Stimulated activated naive CD4-positive, alpha-beta T cell (primary cell): ENCODE measurements around the gene FOXC2.
A peak's percentile ranks its signal among the peaks of the same experiment; 100 is the strongest.

Experiments
- DNase-seq, 6 experiments: peaks; one replicate each; lab custom pipeline; 2025; lab: John Stamatoyannopoulos, UW

Gene FOXC2

DNA sequence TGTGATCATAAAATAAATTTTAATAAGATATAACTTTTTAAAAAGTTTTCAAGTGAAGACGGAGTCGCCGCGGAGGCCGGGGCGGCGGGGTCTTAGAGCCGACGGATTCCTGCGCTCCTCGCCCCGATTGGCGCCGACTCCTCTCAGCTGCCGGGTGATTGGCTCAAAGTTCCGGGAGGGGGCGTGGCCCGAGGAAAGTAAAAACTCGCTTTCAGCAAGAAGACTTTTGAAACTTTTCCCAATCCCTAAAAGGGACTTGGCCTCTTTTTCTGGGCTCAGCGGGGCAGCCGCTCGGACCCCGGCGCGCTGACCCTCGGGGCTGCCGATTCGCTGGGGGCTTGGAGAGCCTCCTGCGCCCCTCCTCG, at the start of gene FOXC2:
FOXC2 (plus strand) TSS at position 229 of the 365 bp plus-strand sequence. CDS start 507 bp downstream, outside the sequence.
- DNase-seq = peak in 5 of 6 experiments; percentile 11 to 42 (median 16)

DNA sequence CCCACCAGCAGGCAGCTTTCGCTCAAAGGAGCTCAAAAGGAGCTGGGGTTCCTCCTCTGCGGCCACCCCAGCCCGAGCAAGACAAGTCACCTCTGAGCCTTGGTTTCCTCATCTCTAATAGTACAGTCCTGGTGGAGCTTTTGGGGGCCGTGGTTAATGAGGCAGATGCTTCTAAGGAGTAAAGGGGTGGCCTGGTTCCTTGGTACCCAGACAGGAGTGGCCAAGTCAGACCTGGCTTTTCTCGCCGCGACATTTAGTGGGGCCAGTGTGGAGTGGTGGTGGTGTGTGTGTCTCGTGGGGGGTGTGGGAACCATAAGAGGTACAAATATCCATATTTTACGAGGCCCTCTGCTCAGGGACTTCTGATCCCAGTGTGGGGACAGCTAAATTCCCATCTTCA, 49.6 kb upstream of the FOXC2 start:
- no peak for DNase-seq

DNA sequence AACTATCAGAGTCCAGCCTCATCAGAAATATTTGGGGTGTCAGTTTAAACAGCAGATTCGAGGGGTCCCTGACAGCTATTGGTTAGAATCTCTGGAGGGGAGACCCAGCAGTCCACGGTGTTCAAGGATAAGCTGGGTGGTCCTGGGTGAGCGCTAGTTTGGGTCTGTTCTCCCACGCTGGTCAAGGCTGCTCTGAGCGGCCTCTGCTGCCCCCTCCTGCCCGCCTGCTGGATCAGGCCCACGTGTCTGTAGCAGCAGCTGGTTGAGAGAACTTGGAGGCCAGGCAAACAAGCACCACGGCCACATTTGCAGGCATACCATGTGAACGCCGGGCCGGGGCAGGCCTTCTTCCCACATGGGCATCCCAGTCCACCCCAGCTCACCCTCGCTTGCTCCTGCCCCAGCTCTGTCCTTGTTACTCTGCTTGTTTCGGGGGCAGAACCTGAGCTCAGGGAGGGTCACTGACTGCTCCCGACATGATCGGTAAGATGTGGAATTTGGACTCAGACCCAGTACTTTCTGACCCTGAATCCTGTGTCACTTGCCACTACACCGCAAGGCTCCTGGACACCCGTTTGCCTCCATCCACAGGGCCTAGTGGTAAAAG, 48.9 kb upstream of the FOXC2 start:
- DNase-seq = no peak

DNA sequence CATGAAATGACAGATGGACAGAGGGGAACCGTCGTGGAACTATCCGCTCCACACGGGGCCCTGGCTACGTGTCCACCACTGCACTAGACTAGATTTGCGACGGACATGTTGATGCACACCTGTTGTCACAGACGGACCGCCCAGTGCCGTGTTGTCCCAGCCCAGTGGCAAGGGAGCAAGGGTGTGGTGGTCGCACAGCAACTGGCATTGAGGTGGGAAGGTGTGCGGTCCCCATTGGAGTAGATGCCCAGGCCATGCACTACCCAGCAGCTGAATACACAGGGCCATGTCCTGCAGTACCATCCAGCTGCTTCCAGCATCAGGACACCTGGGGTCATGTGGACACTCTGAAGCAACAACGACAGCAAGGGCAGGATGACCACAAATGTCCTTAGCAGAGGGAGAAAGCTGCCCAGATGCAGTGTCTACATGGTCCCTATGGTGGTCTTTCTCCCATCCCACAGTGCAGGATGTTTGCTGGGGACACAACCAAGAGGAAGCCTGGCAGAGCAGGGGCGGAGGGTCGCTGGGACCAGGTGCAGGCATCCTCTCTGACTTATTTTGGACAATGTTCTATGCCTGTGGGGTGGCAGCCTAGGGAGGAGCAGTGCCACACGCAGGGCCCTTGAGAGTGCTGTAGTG, 47.5 kb upstream of the FOXC2 start:
- DNase-seq = no peak

DNA sequence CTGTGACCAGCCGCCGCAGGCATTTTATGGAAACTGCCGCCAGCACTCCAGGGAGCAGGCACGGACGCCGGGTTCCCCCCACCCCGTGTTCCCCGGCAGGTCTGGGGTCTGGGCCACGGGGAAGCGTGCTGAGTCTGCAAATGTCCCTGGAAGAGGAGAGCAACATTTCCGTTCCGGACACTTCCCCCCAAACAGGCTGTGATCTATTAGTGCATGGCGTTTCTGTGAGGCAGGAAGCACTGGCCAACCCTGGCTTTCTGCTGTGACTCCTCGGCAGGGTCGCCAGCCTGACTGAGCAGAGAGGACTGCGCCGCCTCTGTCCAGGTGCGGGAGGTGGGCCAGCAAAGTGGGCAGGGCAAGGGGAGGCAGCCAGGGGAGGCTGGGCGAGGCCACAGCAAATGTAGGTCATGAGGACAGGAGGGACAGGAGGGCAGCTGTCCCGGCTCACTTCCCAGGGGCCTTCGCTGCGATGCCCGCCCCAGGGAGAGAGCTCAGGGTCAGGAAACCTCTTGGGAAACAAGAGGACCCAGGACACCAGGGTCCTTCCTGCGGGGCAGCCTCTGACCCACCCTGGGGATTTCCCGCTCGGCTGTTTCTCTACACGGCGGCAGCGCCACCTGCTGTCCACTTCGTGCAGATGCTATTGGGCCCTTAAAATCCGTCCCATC, 46.8 kb upstream of the FOXC2 start:
- peak in 5 of 6 experiments; percentile 11 to 45 (median 25) for DNase-seq

DNA sequence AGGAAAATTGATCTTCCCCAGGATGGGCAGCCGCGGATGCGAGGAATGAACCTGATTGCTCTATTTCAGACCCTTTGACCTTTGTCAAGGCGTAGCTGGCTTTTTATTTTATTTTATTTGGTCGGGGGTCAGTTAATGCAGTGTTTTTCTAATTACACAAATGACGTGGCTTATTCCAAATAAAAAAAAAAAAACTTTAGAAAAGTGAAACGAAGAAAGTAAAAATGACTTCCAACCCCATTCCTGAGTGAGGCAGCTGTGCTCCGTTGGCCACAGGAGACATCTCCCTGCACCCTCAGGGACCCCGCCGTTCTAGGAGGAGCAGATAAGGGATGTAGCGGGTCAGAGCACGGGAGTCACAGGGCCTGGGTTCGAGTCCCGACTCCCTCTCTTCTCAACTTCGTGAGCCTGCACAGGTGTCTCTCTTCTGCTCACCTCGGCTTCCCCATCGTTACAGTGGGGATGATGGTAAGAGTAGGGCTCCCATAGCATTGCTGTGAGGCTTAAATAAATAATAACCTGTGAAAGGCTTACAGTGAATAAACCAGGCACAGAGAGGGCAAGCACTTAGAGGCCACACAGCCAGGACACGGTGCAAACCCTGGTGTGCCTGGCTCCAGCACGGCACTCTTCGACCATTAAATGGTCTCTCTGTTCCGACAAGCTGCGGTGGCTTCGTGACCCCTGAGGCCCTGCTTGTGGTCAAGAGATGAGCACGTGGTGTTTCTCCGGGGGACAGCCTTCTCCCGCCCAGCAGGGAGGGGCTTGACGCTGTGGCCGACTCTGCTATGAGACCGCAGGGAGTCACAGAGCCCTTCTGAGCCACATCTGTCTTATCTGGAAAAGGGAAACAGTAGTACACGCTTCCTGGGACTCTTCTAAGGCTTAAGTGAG, 46.1 kb upstream of the FOXC2 start:
- DNase-seq = no peak

DNA sequence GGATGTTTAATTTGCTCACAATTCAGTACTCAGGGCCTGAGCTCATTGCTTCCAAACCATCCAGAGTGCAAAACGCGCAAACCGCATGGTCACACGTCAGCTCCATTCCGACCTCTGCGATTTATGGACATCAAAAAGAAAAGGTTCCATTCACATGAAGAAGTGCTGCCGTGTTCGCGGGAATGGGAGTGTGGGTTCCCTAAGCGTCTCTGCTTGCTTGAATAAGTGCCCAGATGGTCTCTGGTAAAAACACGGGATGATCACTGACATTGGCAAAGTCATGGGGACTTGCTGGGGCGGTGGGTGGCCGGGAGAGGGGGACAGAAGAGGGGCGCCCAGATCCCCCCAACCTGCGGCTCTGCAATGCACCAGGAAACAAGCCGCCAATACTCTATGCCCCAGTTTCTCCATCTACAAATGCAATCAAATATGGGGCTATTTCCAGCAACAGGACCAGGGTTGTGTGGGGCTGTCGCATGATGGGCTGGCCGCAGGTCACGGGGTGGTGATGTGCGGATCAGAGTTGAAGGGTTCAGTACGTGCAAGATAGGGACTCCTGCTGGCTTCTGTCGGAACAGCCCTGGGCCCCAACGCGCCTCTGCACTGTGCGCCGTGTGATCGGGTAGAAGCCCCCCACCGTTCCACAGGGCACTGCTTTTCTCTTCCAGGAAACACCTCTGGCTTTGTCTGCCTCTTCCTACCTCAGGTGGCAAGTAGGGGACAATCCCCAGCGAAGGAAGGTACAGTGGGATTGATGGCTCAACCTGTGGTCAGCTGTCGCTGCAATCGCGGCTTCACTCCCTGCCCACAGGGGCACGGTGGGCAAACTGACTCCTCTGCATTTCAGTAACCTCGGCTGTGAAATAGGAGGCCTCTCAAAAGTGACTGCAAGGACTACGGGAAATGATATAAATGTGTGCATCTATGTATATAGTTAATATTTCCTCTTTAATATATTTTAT, 45.1 kb upstream of the FOXC2 start:
- no peak for DNase-seq

DNA sequence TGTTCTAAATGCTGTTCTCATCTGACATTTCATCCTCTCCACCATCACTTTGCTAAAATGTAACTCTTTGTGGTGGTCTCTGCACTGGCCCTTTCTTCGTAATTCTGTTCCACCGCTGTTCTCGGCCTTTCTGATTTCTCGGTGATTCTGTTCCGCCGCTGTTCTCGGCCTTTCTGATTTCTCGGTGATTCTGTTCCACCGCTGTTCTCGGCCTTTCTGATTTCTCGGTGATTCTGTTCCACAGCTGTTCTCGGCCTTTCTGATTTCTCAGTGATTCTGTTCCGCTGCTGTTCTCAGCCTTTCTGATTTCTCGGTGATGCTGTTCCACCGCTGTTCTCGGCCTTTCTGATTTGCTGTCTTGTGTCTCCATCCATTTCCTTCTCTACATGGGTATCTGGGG, 44.0 kb upstream of the FOXC2 start:
- DNase-seq = no peak

DNA sequence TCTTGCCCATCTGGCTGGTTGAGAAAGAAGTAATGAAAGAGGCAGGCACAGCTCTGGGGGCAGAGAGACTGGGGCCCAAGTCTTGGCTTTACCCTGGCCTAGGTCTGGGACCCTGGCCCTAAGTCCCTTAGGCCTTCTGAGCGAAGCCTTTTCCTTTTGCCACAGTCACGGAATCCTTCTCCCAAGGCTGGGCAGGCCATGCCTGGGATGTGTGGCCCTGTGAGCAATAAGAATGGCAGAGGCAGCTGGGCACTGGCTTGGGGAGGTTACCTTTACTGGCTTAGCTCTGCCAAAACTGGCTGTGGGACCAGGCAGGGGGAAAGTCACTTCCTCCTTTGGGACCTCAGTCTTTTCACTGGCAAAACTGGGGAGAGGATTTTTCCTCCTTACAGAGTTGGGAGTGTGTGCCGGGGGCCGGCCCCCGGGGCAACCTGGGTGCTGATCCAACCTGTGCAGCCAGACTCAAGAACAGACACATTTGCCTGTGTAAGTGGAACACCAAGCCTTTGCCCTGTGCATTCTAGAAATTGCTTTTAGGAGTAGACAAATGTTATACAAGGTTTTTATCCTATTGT, 43.4 kb upstream of the FOXC2 start:
- no peak for DNase-seq

DNA sequence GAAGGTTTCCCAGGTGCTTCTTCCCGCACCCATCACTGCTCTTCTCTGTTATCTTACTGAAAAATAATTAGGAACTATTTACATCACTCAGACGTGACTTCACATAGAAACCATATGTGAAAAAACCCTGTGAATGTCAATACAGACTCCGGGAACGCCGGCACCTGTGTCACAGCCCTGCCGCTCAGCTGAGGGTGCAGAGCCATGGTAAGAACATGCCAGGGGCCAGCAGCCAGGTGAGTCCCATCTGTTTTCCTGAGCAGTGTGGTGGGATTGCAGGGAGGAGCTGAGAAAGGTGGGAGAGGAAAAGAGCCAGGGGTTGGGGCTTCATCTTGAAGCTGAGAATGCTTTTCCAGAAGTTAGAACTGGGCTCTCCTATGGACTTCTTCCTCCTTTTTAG, 42.6 kb upstream of the FOXC2 start:
- DNase-seq = no peak

DNA sequence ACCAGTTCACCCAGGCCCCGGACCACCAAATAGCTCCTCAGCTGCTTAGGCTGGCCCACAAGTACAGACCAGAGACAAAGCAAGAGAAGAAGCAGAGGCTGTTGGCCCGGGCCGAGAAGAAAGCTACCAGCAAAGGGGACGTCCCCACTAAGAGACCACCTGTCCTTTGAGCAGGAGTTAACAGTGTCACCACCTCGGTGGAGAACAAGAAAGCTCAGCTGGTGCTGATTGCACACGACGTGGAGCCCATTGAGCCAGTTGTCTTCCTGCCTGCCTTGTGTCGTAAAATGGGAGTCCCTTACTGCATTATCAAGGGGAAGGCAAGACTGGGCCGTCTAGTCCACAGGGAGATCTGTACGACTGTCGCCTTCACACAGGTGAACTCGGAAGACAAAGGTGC, 40.9 kb upstream of the FOXC2 start:
- DNase-seq = no peak

DNA sequence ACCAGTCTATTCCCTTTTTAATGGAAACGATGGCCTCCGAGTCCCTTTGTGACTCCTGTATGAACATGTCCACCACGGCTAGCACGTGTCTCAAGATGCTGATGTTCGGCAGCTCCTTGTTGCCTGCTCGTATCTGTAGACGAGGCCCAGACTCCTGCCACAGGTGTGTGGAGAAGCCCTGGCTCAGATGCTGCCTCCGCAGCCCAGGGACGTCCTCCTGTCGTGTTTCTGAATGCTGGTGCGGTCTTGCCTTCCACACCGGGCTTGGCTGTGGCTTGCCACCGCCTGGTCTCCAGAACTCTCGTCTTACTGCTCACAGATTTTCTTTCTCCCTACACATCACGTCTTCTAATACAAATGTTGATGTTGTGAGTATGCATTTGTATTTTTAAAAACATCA, 39.3 kb upstream of the FOXC2 start:
- no peak for DNase-seq

DNA sequence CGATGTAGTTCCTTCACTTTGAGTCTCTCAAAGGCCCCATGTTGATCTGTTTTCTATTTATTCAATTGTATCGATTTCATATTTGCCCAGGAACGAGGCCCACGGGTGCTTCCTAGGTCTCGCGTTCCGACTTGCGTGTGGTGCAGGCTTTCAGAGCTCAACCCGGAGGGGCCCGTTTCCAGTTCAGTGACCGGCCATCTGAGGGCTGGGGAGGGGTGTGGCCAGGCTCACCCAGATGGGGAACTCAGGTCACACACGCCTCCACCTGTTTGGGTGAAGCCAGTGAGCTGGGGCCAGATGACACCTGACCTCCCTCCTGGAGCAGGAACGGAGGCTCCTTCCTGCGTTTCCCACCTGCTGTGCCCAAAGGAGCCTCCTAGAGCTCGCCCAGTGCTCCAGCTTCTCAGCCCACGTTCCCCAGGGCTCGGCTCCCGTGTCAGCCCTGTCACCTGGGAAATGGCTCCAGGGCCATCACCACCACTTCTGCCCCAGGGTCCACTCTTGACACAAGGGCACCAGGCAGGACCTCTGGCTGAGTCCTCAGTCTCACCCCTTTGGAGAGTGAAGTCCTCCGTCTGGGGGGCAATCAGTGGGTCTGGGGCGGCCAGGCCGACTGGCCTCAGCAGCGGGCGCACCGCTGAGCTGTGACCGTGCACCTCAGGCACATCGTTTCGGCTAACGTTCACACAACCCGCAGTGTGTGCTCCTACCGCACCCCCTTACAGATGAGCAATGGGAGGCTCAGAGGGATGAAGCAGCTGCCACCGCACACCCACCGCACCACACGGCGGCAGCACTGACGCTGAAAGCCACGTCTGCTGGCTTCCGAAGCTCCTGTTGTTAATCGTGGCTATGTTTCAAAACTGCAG, 38.3 kb upstream of the FOXC2 start:
- DNase-seq = no peak

DNA sequence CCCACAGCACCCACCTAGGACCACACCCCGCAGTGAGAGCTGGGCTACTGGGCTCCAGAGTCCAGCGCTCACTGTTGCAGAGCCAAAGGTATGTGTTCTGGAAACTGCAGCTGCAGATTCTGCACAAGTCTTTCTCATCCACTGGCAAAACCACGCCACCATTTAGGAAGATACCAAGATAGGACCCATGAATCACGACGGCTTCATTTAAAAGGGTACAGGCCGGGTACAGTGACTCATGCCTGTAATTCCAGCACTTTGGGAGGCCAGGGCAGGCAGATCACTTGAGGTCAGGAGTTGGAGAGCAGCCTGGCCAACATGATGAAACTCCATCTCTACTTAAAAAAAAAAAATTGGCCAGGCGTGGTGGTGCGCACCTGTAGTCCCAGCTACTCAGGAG, 37.5 kb upstream of the FOXC2 start:
- DNase-seq = no peak

DNA sequence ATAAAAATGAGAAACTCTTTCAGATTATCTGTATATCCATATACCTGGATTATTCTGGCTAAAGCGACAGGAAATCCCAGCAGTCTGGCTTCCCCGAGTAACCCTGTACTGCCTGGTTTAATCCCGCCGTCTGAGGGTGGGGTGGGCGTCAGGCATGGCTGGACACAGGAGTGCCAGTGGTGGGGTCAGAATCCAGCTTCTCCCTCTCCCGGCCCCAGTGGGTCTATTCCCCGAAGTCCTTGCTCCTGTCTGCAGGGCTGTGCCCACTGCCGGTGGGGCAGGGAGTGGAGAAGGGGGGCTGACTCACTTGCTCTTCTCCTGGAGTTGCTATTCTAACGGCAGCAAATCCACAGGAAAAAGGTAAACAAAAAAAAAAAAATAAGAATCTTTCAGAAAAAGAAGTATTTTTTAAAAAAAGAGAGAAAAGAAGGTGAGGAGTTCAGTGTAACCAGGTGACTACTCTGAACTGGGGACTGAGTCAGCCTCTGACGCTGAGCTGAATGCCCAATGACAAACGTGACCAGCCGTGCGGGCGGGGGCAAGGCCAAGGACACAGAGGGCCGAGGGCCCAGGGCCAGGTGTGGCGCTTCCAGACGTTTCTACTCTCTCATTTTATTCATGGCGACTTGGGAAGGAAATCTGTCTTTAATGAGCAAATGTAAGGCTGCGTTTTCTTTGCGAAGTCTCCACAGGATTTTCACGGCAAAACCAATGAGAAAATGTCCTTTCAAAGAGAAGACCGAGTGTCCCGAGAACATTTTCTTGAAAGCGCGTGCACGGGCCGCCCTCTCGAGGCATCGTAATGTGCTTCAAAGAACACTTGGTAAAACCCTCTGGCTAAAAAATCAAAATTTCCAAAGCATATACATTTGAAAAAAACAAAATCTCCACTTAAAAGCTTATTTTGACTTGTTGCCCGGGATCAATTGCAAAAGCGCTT, 36.1 kb upstream of the FOXC2 start:
- DNase-seq = no peak

DNA sequence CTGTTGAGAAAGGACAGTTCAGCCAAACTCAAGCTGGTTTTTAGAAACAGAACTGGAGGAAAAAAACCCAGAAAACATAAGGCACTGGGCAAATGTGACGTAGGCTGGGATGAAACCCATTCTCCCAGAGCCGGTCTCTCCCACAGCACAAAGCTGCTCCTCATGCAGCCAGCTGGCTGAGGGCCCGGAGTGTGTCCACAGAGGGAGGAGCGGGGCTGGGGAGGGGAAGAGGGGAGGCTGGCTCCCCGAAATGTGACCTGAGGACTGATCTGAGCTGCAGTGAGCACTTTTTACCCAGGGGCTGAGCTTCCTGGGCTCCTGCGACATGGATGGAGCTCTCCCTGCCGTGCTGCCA, 35.5 kb upstream of the FOXC2 start:
- no peak for DNase-seq

DNA sequence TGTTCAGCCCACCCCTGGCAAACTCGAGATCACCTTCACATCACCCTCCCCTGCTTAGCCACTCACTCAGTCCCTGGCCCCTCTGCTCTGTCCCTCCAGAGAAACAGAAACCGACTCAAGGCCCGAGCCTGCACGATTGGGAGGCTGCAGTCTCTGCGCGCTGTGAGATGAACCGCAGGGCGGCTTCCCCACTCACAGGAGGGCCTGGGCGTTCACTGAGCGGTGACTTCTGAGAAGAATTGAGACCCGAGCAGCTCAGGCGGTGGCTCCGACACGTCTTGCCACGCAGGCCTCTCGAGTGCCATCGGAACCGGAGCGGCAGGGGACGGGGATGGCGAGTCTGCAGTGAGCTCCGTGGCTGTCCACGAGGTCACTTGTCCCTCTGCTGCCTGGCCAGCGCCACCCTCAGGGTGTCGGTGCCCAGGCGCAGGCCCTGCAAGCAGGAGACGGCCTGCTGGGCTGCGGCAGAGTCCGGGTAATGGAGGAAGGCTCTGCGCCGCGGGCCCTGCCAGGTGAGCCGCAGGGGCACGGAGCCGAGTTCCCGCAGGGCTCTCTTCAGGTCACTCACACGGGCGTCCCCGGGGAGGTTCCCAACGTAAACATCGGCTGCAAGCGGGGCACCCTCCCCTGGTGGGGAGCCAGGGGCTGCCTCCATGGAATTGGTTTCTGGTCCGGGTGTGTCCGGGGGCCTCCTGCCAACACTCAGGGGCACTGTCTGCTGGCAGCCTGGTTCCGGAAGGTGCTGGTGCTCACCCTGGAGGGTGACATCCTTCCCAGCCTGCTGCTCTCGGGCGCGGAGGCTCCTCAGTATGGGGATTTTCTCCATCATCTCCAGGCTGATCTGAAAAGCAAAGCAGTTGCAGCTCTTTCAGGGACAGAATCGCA, 34.7 kb upstream of the FOXC2 start:
- no peak for DNase-seq

DNA sequence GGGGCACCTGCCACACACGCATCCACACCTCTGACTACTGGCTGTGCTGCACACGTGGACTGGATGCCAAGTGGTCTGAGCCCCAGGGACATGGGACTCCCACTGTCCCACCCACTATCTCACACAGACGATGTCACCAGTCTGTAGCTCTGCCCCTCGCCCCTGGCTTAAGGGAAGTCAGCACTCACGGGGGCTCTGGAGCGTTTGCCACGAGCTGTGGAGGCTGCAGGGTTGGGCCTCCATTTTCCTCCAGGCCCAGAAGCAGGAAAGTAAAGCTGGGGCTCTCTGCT, 34.2 kb upstream of the FOXC2 start:
- no peak for DNase-seq
